Activated CD4-positive, alpha-beta T cell treated with anti-CD3 and anti-CD28 coated beads for 36 hours (primary cell): ENCODE data around the gene KCNK1. TPM values are rescaled to one million over a fixed set of nuclear protein-coding genes. Genes with fewer than 3 reads are reported as not detected.

Source experiments
- ATAC-seq: fragments of 200-7000 bp; cut with Tn5 transposase; one replicate; pipeline ENCODE4 v1.10.0; 2021; ENCODE audit warnings: mild to moderate bottlenecking, moderate library complexity
- CTCF ChIA-PET: fragments of 350-600 bp; sonication (Branson Sonifier 250); formaldehyde crosslinking; loops from one replicate; lab custom pipeline; 2021; ENCODE audit warnings: antibody characterized with exemption; lab: Charles Lee
- POLR2A ChIA-PET: fragments of 350-600 bp; sonication (Branson Sonifier 250); formaldehyde crosslinking; loops from one replicate; lab custom pipeline; 2021; ENCODE audit warnings: antibody characterized with exemption, inconsistent platforms; lab: Charles Lee
- DNase-seq: peaks from one replicate; pipeline ENCODE4 v3.0.0-alpha.2; 2020
- H3K27ac Mint-ChIP-seq: one replicate; pipeline ENCODE4 v1.8.0; 2021; ENCODE audit warnings: mixed read lengths
- H3K27me3 Mint-ChIP-seq: one replicate; pipeline ENCODE4 v1.8.0; 2021; ENCODE audit warnings: mixed read lengths
- H3K36me3 Mint-ChIP-seq: one replicate; pipeline ENCODE4 v1.8.0; 2021; ENCODE audit warnings: low read depth, mixed read lengths
- H3K4me1 Mint-ChIP-seq: one replicate; pipeline ENCODE4 v1.8.0; 2021; ENCODE audit warnings: mixed read lengths
- H3K4me3 Mint-ChIP-seq: one replicate; pipeline ENCODE4 v1.8.0; 2021; ENCODE audit warnings: mild to moderate bottlenecking, moderate library complexity, mixed read lengths
- H3K9me3 Mint-ChIP-seq: one replicate; pipeline ENCODE4 v1.8.0; 2021; ENCODE audit warnings: low read depth, mixed read lengths
- intact Hi-C, 2 experiments: fragments of 100-400 bp; cut with DNase I in 1 of 2; cut with micrococcal nuclease in 1 of 2; formaldehyde crosslinking; loops; one replicate each; pipeline versions ENCODE4 v1.14.2 to v1.15.1; 2022 to 2024; cut with DNase I, micrococcal nuclease
- total RNA-seq, 2 experiments: library from RNA; stranded (reverse); gene quantifications; one replicate each; pipeline ENCODE4 v1.2.3, GENCODE V29; 2021

The KCNK1 gene
- total RNA-seq, 2 experiments from 2014 or later: 0.91 to 1.1 TPM

DNA sequence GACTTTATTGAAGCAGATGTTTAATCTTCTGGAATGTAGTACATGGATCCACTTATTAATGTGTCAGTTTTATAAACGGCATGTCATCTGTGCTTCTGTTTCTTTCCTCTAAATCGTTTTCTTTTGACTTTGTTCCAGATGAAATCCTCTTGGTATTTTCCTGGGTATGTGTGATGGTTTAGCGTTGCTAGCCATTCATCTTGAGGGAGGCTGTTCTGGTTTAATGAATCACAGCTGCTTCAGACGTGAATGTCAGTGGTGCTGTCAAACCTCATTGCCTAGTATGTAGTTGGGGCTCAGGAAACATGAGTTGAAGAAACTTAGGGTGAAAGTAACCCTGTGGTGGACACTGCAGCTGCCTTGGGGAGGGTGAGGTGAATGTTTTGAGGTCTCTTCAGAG is 33.2 kb downstream of the KCNK1 start:
- Mint-ChIP-seq H3K27me3 (peaks cover 25% of the 10 kb centered on the region), H3K4me3 (no peak overlapping the region), H3K4me1 (no peaks in the 10 kb centered on the region), H3K36me3 (no peaks in the 10 kb centered on the region), H3K27ac (no peak overlapping the region), H3K9me3 (no peaks in the 10 kb centered on the region)
- POLR2A ChIA-PET: no interaction called here
- no peak for ATAC-seq
- intact Hi-C loops: no loop called here
- CTCF ChIA-PET: no interaction called here
- no peak for DNase-seq

DNA sequence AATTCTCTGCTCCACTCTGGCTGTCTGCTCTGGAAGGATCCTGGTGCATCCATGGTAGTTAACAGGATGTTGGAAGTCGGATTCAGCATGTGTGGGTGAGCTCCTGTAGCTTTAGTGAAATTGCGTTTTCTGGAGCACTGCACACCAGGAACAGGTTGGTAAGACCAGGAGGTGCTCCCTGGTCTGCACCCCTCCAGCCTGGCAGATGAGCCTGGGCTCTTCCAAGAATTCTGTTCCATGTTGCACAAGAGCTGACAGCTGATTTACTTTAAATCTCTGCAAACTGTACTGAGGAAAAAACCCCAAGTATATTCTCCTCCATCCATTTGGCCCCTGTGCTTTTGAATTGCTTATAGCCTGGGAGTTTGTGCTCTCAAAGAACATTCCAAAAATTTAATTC is 33.7 kb downstream of the KCNK1 start:
- no peaks in the 10 kb centered on the region for H3K36me3 Mint-ChIP-seq
- DNase-seq (no peak), ATAC-seq (no peak)
- intact Hi-C loops: no loop called here
- CTCF ChIA-PET: no interaction called here
- no peaks in the 10 kb centered on the region for H3K4me1 Mint-ChIP-seq
- no peak overlapping the region for H3K4me3 Mint-ChIP-seq
- peaks cover 24% of the 10 kb centered on the region for H3K27me3 Mint-ChIP-seq
- H3K27ac Mint-ChIP-seq: no peak overlapping the region
- H3K9me3 Mint-ChIP-seq: no peaks in the 10 kb centered on the region
- POLR2A ChIA-PET: no interaction called here

- H3K4me3 Mint-ChIP-seq: no peak overlapping the region
These were observed 37.2 kb downstream of the KCNK1 start for GRCh38 chr1:233651061-233651460.

DNA sequence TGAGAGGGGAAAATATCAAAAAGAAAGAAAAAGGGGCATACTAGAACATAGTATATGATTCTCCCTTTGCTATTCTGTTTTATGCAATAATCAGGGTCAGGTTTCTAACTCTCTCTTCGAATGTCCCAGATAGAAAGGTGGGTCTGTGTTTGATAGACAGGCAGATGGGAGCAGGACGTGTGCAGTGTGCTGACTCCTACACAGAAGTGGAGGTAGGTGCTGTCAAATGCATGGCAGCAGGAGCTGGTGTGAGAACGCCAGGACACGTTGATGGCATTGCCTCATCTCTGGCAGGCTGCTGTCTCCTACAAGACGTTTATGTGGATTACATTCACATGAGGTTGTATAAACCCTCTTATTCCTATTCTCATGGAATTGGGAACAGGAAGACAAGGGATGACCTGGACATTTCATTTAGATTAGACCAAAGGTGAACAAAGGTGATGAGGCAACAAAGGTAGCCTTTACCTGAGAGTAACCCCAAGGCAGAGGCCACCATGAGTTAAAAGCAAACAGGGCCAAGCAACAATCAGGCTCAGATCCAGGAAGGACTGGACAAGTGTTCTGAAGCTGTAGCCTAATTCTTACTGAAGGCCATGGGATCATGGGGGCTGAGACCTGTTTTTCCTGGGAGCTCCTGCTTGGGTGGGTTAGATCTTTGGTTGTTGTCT is 37.8 kb downstream of the KCNK1 start:
- no peaks in the 10 kb centered on the region for H3K36me3 Mint-ChIP-seq
- no peaks in the 10 kb centered on the region for H3K9me3 Mint-ChIP-seq
- intact Hi-C loops: no loop called here
- ATAC-seq: no peak
- DNase-seq: no peak
- H3K27ac Mint-ChIP-seq: no peak overlapping the region
- H3K27me3 Mint-ChIP-seq: peaks cover 13% of the 10 kb centered on the region
- ChIA-PET POLR2A (no interaction called here), CTCF (no interaction called here)
- H3K4me3 Mint-ChIP-seq: no peak overlapping the region
- H3K4me1 Mint-ChIP-seq: no peaks in the 10 kb centered on the region

More at GRCh38 chr1:233651061-233651460, 37.2 kb downstream of the KCNK1 start:
- intact Hi-C loops: no loop called here
- Mint-ChIP-seq H3K27me3 (peaks cover 15% of the 10 kb centered on the region), H3K9me3 (no peaks in the 10 kb centered on the region), H3K27ac (no peak overlapping the region), H3K4me1 (no peaks in the 10 kb centered on the region), H3K36me3 (no peaks in the 10 kb centered on the region)
- DNase-seq (no peak), ATAC-seq (no peak)
- ChIA-PET POLR2A (no interaction called here), CTCF (no interaction called here)

DNA sequence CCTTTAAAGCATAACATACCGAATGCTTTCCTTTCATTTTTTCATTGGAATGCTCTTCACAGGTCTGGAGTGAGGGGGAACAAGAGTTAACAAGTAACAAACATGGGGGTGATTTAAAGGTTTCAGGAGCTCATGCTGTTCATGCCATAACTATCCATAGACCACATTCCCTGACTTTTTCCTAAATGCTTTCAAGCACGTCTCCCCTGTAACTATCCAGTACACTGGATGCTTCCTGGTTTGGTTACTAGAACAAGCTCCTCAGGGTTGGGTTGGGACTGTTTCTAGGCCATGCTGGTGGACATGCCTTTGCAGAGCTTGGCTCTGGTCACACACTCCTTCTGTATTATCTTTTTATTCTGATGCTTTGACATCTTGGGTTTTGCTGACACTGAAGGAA is 38.6 kb downstream of the KCNK1 start:
- intact Hi-C loops: no loop called here
- no peak overlapping the region for H3K27ac Mint-ChIP-seq
- ATAC-seq: no peak
- peaks cover 18% of the 10 kb centered on the region for H3K27me3 Mint-ChIP-seq
- DNase-seq: no peak
- no peaks in the 10 kb centered on the region for H3K36me3 Mint-ChIP-seq
- POLR2A ChIA-PET: no interaction called here
- CTCF ChIA-PET: no interaction called here
- no peaks in the 10 kb centered on the region for H3K9me3 Mint-ChIP-seq
- no peak overlapping the region for H3K4me3 Mint-ChIP-seq
- H3K4me1 Mint-ChIP-seq: no peaks in the 10 kb centered on the region

DNA sequence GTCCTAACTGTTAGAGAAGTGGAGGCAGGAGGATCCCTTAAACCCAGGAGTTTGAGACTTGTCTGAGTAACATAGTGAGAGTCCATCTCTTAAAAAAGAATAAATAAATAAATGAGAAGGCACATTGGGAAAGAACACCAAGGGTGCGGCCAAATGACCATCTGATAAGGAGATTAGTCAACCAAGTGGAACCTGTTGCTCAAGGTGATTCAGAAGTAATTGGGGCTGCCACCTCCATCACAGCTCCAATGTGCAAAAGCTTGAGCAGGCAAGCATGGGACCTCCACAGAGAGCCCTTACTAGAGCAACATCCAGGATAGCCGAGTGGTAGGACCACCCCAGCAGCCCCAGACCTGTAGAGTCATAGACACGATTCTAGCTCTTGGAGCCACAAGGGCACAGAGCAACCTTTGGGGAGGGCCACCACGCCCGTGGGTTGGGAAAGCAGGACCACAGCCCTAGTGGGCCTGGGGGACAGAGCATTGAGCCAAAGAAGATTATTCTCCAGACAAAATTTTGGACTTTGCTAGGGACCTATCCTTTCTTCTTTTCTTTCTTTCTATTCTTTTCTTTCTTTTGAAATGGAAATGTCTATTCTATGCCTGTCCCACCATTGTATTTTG is 40.9 kb downstream of the KCNK1 start:
- peaks cover 18% of the 10 kb centered on the region for H3K27me3 Mint-ChIP-seq
- DNase-seq: no peak
- POLR2A ChIA-PET: no interaction called here
- no peaks in the 10 kb centered on the region for H3K4me1 Mint-ChIP-seq
- intact Hi-C loops: no loop called here
- no peaks in the 10 kb centered on the region for H3K9me3 Mint-ChIP-seq
- ATAC-seq: no peak
- H3K36me3 Mint-ChIP-seq: no peaks in the 10 kb centered on the region
- H3K27ac Mint-ChIP-seq: no peak overlapping the region
- H3K4me3 Mint-ChIP-seq: no peak overlapping the region
- CTCF ChIA-PET: no interaction called here

DNA sequence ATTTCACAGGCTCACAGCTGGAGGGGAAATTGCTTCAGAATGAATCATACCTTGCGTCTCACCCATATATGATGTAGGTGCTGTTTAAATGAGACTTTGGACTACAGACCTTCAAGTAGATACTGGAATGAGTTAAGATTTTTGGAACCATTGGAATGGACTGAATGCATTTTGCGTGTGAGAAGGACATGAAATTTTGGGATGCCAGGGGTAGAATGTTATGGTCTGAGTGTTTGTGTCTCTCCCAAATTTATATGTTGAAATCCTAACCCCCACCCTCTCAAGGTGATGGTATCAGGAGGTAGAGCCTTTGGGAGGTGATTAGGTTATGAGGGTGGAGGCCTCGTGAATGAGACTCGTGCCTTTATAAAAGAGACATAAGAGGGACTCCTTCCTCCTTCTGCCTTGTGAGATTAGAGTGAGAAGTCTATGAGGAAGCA is 41.4 kb downstream of the KCNK1 start:
- H3K4me3 Mint-ChIP-seq: no peak overlapping the region
- ChIA-PET CTCF (no interaction called here), POLR2A (no interaction called here)
- H3K27ac Mint-ChIP-seq: no peak overlapping the region
- H3K36me3 Mint-ChIP-seq: no peaks in the 10 kb centered on the region
- no peaks in the 10 kb centered on the region for H3K4me1 Mint-ChIP-seq
- intact Hi-C loops: no loop called here
- peaks cover 14% of the 10 kb centered on the region for H3K27me3 Mint-ChIP-seq
- ATAC-seq: no peak
- DNase-seq: no peak
- no peaks in the 10 kb centered on the region for H3K9me3 Mint-ChIP-seq

DNA sequence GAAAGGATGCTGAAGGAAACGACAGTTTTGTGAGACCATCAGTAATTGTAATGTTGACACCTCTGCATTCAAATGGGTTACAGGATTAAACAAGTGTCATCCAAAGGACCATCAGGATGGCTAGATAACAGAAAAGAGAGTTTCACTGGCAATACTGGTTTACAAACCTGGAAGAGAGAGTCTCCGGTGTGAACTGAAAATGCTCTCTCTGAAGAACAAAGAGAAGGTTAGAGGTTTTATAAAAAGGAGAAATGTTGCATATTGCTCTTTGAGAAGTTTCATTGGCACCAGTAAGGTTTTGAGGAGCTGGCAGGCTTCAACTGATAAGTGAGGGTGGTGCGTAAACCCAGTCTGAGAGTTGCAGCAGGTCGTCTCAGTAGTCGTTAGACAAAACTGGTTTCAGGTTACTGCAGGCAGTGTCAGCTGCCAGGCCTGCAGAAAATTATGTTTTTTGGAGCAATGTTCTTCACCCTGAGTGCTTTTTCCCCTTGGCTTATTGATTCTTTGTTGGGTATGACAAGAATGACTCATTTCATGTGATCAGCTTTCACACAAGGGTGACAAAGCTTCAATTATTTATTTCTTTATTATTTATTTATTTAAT is 42.2 kb downstream of the KCNK1 start:
- ATAC-seq (no peak), DNase-seq (no peak)
- Mint-ChIP-seq H3K27me3 (peaks cover 15% of the 10 kb centered on the region), H3K4me1 (no peaks in the 10 kb centered on the region), H3K27ac (no peak overlapping the region), H3K36me3 (no peaks in the 10 kb centered on the region), H3K4me3 (no peak overlapping the region), H3K9me3 (no peaks in the 10 kb centered on the region)
- intact Hi-C loops: no loop called here
- ChIA-PET POLR2A (no interaction called here), CTCF (interaction anchor here (1.1 to 1.4 kb wide), 2 partner anchors 9 to 261 kb away, joined by 5 read pairs; no protein-coding TSS in a partner anchor)

DNA sequence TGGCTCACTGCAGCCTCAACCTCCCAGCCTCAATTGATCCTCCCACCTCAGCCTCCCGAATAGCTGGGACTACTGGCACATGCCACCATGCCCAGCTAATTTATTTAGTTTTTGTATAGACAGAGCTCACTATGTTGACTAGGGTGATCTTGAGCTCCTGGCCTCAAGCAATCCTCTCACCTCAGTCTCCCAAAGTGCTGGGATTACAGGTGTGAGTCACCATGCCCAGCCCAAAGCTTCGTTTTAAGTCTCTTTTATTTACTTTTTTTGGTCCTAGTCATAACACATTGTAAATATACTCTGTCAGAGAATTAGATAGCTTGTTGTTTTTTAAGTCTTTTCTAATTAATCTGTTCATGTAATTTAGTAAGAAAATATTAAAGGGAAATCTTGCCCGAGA is 42.8 kb downstream of the KCNK1 start:
- DNase-seq: no peak
- ChIA-PET CTCF (interaction anchor here (1.1 to 1.4 kb wide), 2 partner anchors 8 to 261 kb away, joined by 5 read pairs; no protein-coding TSS in a partner anchor), POLR2A (no interaction called here)
- H3K4me1 Mint-ChIP-seq: no peaks in the 10 kb centered on the region
- peaks cover 11% of the 10 kb centered on the region for H3K27me3 Mint-ChIP-seq
- no peaks in the 10 kb centered on the region for H3K36me3 Mint-ChIP-seq
- no peak overlapping the region for H3K27ac Mint-ChIP-seq
- intact Hi-C loops: no loop called here
- no peak overlapping the region for H3K4me3 Mint-ChIP-seq
- ATAC-seq: no peak
- H3K9me3 Mint-ChIP-seq: no peaks in the 10 kb centered on the region

- no peaks in the 10 kb centered on the region for H3K9me3 Mint-ChIP-seq
- peaks cover 8% of the 10 kb centered on the region for H3K27me3 Mint-ChIP-seq
- no peak overlapping the region for H3K27ac Mint-ChIP-seq
- no peaks in the 10 kb centered on the region for H3K4me1 Mint-ChIP-seq
- no peaks in the 10 kb centered on the region for H3K36me3 Mint-ChIP-seq
- H3K4me3 Mint-ChIP-seq: no peak overlapping the region
- ChIA-PET CTCF (interaction anchor here (0.5 to 1.4 kb wide), 3 partner anchors 8 to 322 kb away, joined by 5 read pairs; no protein-coding TSS in a partner anchor), POLR2A (no interaction called here)
- intact Hi-C loops: no loop called here
- no peak for DNase-seq
- no peak for ATAC-seq
These were observed 43.6 kb downstream of the KCNK1 start for GRCh38 chr1:233657466-233657865.

GRCh38 chr1:233659495-233659894 is 45.6 kb downstream of the KCNK1 start:
- Mint-ChIP-seq H3K4me3 (no peak overlapping the region), H3K9me3 (no peaks in the 10 kb centered on the region), H3K36me3 (no peaks in the 10 kb centered on the region), H3K27ac (no peak overlapping the region), H3K27me3 (peaks cover 8% of the 10 kb centered on the region), H3K4me1 (no peaks in the 10 kb centered on the region)
- no peak for ATAC-seq
- intact Hi-C loops: no loop called here
- no peak for DNase-seq
- CTCF ChIA-PET: interaction anchor here (1.1 kb wide), 1 partner anchor 218 kb away, joined by 3 read pairs; no protein-coding TSS in a partner anchor
- POLR2A ChIA-PET: no interaction called here
